Neural cell (in vitro differentiated cells): ENCODE measurements around the gene TENM3. TPM values are rescaled to one million over a fixed set of nuclear protein-coding genes. Genes with fewer than 3 reads are reported as not detected.

ENCODE experiments used
- H2AFZ ChIP-seq: fragments of 200-600, 300-800 bp; sonication (generic), shearing (Covaris generic); 2 replicates; pipeline ENCODE4 v1.6.0; 2014; ENCODE audit warnings: low read depth, mild to moderate bottlenecking, antibody characterized with exemption, low read length, moderate library complexity
- H3F3A ChIP-seq: fragments of 200-600 bp; shearing (Covaris generic); 2 replicates; pipeline ENCODE4 v1.6.1; 2016; ENCODE audit warnings: mild to moderate bottlenecking, moderate library complexity, mixed read lengths, antibody characterized with exemption, low read length; ENCODE audit not compliant: insufficient read depth, poor library complexity, severe bottlenecking
- H3K27ac ChIP-seq: fragments of 200-600, 300-800 bp; sonication (generic), shearing (Covaris generic); 2 replicates; pipeline ENCODE4 v1.5.1; 2014; ENCODE audit warnings: mild to moderate bottlenecking, low read length, moderate library complexity
- H3K27me3 ChIP-seq: fragments of 300-800, 200-600 bp; sonication (generic), shearing (Covaris generic); 2 replicates; pipeline ENCODE4 v1.6.0; 2014; ENCODE audit warnings: mild to moderate bottlenecking, low read depth, low read length, moderate library complexity; ENCODE audit not compliant: insufficient read depth
- H3K36me3 ChIP-seq: fragments of 300-800, 200-600 bp; sonication (generic), shearing (Covaris generic); 2 replicates; pipeline ENCODE4 v1.5.1; 2014; ENCODE audit warnings: mild to moderate bottlenecking, antibody characterized with exemption, low read length, moderate library complexity; ENCODE audit not compliant: insufficient read depth
- H3K4me2 ChIP-seq: fragments of 300-800, 200-600 bp; sonication (generic), shearing (Covaris generic); 2 replicates; pipeline ENCODE4 v1.6.0; 2014; ENCODE audit warnings: mild to moderate bottlenecking, low read length
- H3K4me3 ChIP-seq: fragments of 300-800, 200-600 bp; sonication (generic), shearing (Covaris generic); 2 replicates; pipeline ENCODE4 v1.5.1; 2014; ENCODE audit warnings: mild to moderate bottlenecking, low read length, moderate library complexity
- H3K79me2 ChIP-seq: fragments of 200-600 bp; shearing (Covaris generic); replicated peaks from 2 replicates; pipeline ENCODE4 v1.6.0; 2014; ENCODE audit warnings: mild to moderate bottlenecking, low read length, moderate library complexity; ENCODE audit not compliant: insufficient read depth
- H3K9ac ChIP-seq: fragments of 300-800, 200-600 bp; sonication (generic), shearing (Covaris generic); 2 replicates; pipeline ENCODE4 v1.6.1; 2016; ENCODE audit warnings: mild to moderate bottlenecking, low read length, mixed read lengths
- H3K9me2 ChIP-seq: fragments of 200-600 bp; shearing (Covaris generic); 2 replicates; pipeline ENCODE4 v1.6.1; 2016; ENCODE audit warnings: mild to moderate bottlenecking, low read length, mixed read lengths; ENCODE audit not compliant: insufficient read depth
- H3K9me3 ChIP-seq: fragments of 200-600, 300-800 bp; sonication (generic), shearing (Covaris generic); 2 replicates; pipeline ENCODE4 v1.6.1; 2016; ENCODE audit warnings: mild to moderate bottlenecking, mixed run types, low read length, moderate library complexity, mixed read lengths
- H4K20me1 ChIP-seq: fragments of 200-600 bp; shearing (Covaris generic); 2 replicates; pipeline ENCODE4 v1.6.1; 2016; ENCODE audit warnings: mild to moderate bottlenecking, mixed run types; ENCODE audit not compliant: insufficient read depth
- CTCF ChIP-seq: fragments of 450-650 bp; IDR thresholded peaks from 2 replicates; pipeline ENCODE4 v1.5.1; 2014; ENCODE audit warnings: antibody characterized with exemption, mild to moderate bottlenecking, moderate library complexity; ENCODE audit not compliant: poor library complexity, severe bottlenecking
- EP300 ChIP-seq: fragments of 450-650 bp; conservative IDR thresholded peaks from 2 replicates; pipeline ENCODE4 v1.6.1; 2014; ENCODE audit warnings: antibody characterized with exemption, mild to moderate bottlenecking, moderate library complexity; ENCODE audit not compliant: poor library complexity, severe bottlenecking
- EZH2 ChIP-seq: fragments of 200-600, 300-800 bp; shearing (Covaris generic), sonication (generic); IDR thresholded peaks from 2 replicates; pipeline ENCODE4 v1.6.1; 2014; ENCODE audit warnings: antibody characterized with exemption, low read length, borderline replicate concordance, mild to moderate bottlenecking; ENCODE audit not compliant: insufficient read depth, poor library complexity, severe bottlenecking
- MXI1 ChIP-seq: fragments of 450-650 bp; conservative IDR thresholded peaks from 2 replicates; pipeline ENCODE4 v1.6.1; 2014; ENCODE audit warnings: antibody characterized with exemption, mild to moderate bottlenecking; ENCODE audit not compliant: poor library complexity, severe bottlenecking
- POLR2AphosphoS5 ChIP-seq: IDR thresholded peaks from 2 replicates; pipeline ENCODE4 v1.6.1; 2012
- RAD21 ChIP-seq: fragments of 450-650 bp; conservative IDR thresholded peaks from 2 replicates; pipeline ENCODE4 v1.6.1; 2014; ENCODE audit warnings: antibody characterized with exemption, mild to moderate bottlenecking, moderate library complexity
- REST ChIP-seq: IDR thresholded peaks from 2 replicates; pipeline ENCODE4 v1.6.1; 2012; ENCODE audit warnings: borderline replicate concordance
- SMC3 ChIP-seq: fragments of 450-650 bp; conservative IDR thresholded peaks from 2 replicates; pipeline ENCODE4 v1.6.1; 2014; ENCODE audit warnings: antibody characterized with exemption, mild to moderate bottlenecking, moderate library complexity; ENCODE audit not compliant: poor library complexity
- TAF1 ChIP-seq: IDR thresholded peaks from 2 replicates; pipeline ENCODE4 v1.6.1; 2012; ENCODE audit warnings: low read depth
- polyA plus RNA-seq: library from polyadenylated mRNA; depleted of rRNA; stranded (reverse); fragments of >200 nt; gene quantifications from 2 replicates; pipeline ENCODE4 v1.2.3, GENCODE V29; 2014

Gene TENM3
- polyA plus RNA-seq, 1 donor from 2014 or later: 7.3 TPM

- Histone ChIP-seq H4K20me1 (no peaks in the 10 kb centered on the region), H2AFZ (no peak overlapping the region), H3K79me2 (no peaks in the 10 kb centered on the region), H3K9me3 (no peaks in the 10 kb centered on the region), H3F3A (no peaks in the 10 kb centered on the region), H3K9me2 (no peaks in the 10 kb centered on the region), H3K9ac (no peak overlapping the region), H3K27me3 (no peaks in the 10 kb centered on the region), H3K4me2 (no peak overlapping the region), H3K36me3 (no peaks in the 10 kb centered on the region), H3K27ac (no peak overlapping the region), H3K4me3 (no peak overlapping the region)
- TF ChIP-seq RAD21 (no peak), EP300 (no peak), REST (no peak), TAF1 (no peak), SMC3 (no peak)
Observed at GRCh38 chr4:182832352-182833120, 589.3 kb downstream of the TENM3 start.

DNA sequence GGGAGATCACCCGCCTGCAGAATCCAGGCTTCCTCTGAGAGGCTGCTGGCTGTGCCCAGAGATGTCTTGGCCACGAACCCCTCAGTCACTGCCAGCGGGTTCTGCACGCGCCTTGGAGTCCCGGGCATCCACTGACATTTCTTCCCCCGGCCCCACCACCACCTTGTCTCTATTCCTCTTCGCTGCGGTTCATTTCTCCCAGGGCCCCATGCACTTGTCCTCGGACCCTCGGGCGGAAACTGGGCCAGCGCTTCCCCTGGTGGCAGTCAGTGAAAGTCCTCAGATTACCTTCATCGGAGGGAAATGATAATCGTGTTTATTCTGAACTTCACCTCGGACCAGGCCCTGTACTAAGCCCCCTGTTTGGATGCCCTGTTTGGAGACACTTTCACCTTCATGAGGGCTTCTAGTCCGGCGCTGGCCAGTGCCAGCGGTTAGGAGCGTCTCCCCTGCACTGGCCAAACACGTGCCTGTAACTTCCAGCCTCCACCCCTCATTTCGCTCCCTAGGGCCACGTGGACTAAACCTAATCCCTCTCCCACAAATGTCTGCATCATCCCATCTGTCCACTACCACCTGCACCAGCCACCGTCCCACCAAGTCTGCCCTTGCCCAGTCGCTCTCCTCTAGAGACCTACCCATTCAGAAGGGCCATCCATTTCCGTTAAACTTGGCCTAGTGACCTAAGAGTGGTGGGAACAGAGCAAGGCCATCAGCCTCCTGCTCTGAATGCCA lies 592.0 kb downstream of the TENM3 start:
- H3K9me2 ChIP-seq: no peaks in the 10 kb centered on the region
- H3K36me3 ChIP-seq: no peaks in the 10 kb centered on the region
- H3K79me2 ChIP-seq: no peaks in the 10 kb centered on the region
- H3K27me3 ChIP-seq: no peaks in the 10 kb centered on the region
- H3K27ac ChIP-seq: no peak overlapping the region
- H3K4me2 ChIP-seq: no peak overlapping the region
- H3K9me3 ChIP-seq: no peaks in the 10 kb centered on the region
- H3K4me3 ChIP-seq: no peak overlapping the region
- no peaks in the 10 kb centered on the region for H3F3A ChIP-seq
- no peak for TF ChIP-seq EZH2
- no peak overlapping the region for H3K9ac ChIP-seq
- no peak overlapping the region for H2AFZ ChIP-seq
- no peaks in the 10 kb centered on the region for H4K20me1 ChIP-seq

DNA sequence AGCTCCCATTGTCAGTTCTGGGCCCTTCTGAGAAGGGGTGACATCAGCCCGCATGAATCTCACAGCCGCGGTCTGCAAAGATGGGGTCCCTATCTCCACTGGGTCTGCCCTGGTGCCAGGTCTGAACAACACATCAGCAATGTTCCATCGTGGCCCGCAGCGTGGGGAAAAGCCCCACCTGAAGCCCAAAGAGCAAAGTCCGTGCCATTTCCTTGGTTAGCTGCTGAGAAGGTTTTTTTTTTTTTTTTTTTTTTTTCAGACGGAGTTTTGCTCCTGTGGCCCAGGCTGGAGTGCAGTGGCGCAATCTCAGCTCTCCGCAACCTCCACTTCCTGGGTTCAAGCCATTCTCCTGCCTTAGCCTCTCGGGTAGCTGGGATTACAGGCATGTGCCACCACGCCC lies 594.6 kb downstream of the TENM3 start:
- no peak overlapping the region for H3K9ac ChIP-seq
- H3K4me3 ChIP-seq: no peak overlapping the region
- H3K9me2 ChIP-seq: no peaks in the 10 kb centered on the region
- no peaks in the 10 kb centered on the region for H3K36me3 ChIP-seq
- H3K27me3 ChIP-seq: no peaks in the 10 kb centered on the region
- no peak for TF ChIP-seq CTCF
- no peak for TF ChIP-seq SMC3
- TF ChIP-seq TAF1: no peak
- no peak for TF ChIP-seq EP300
- no peak for TF ChIP-seq RAD21
- no peak for TF ChIP-seq REST
- TF ChIP-seq POLR2AphosphoS5: no peak
- TF ChIP-seq EZH2: no peak
- TF ChIP-seq MXI1: no peak
- H4K20me1 ChIP-seq: no peaks in the 10 kb centered on the region
- H3K9me3 ChIP-seq: no peaks in the 10 kb centered on the region
- no peaks in the 10 kb centered on the region for H3K79me2 ChIP-seq
- H2AFZ ChIP-seq: no peak overlapping the region
- H3F3A ChIP-seq: no peaks in the 10 kb centered on the region
- H3K4me2 ChIP-seq: no peak overlapping the region
- no peak overlapping the region for H3K27ac ChIP-seq
